Glomerular visceral epithelial cell (primary cell): ENCODE data around the gene ZNF354C.
"Not testable (repeated sequence)": the region's sequence is repeated elsewhere in the genome, so short reads cannot be mapped to it uniquely, and the experiment has no call there.

Experiments used
- DNase-seq: peaks from one replicate; pipeline ENCODE4 v3.0.0-alpha.2; 2016; ENCODE audit errors: extremely low spot score

The ZNF354C gene

GRCh38 chr5:179060116-179061008 is at the start of gene ZNF354C:
Gene ZNF354C, plus strand, starts transcription at chr5:179060373. Its CDS starts 1,696 bp downstream, at chr5:179062069.
- peak; percentile 0 for DNase-seq

- peak; percentile 16 for DNase-seq
Observed at GRCh38 chr5:179023528-179024189, 36.5 kb upstream of the ZNF354C start, which contains the start of gene ZNF879. Gene ZNF879, plus strand, starts transcription at chr5:179023804. Its CDS starts 1,201 bp downstream, at chr5:179025005.

- DNase-seq, result no peak
Observed at GRCh38 chr5:179033004-179033580, 27.1 kb upstream of the ZNF354C start.

- no peak for DNase-seq
Observed at GRCh38 chr5:179044765-179045164, 15.4 kb upstream of the ZNF354C start.

GRCh38 chr5:179051784-179052183 is 8.4 kb upstream of the ZNF354C start:
- no peak for DNase-seq

- DNase-seq, result no peak
Observed at GRCh38 chr5:179054036-179054785, 6.0 kb upstream of the ZNF354C start.

- DNase-seq, result no peak
Observed at GRCh38 chr5:179054876-179055275, 5.3 kb upstream of the ZNF354C start.

- no peak for DNase-seq
Observed at GRCh38 chr5:179055436-179055835, 4.7 kb upstream of the ZNF354C start.

- DNase-seq, result no peak
Observed at GRCh38 chr5:179055841-179056240, 4.3 kb upstream of the ZNF354C start.

GRCh38 chr5:179061025-179061424 is 852 bp downstream of the ZNF354C start:
- DNase-seq, result no peak

GRCh38 chr5:179065703-179066102 is 5.5 kb downstream of the ZNF354C start:
- no peak for DNase-seq

GRCh38 chr5:179079165-179079987 is 19.2 kb downstream of the ZNF354C start:
- no peak for DNase-seq

- DNase-seq, result no peak
Observed at GRCh38 chr5:179080724-179081123, 20.6 kb downstream of the ZNF354C start.

- no peak for DNase-seq
Observed at GRCh38 chr5:179089502-179089901, 29.3 kb downstream of the ZNF354C start.

GRCh38 chr5:179101282-179101681 is 41.1 kb downstream of the ZNF354C start:
- DNase-seq, result not testable (repeated sequence)

GRCh38 chr5:179110528-179110927 is 50.4 kb downstream of the ZNF354C start:
- no peak for DNase-seq

- no peak for DNase-seq
Observed at GRCh38 chr5:179111267-179112207, 51.4 kb downstream of the ZNF354C start.

- DNase-seq, result no peak
Observed at GRCh38 chr5:179112469-179113142, 52.4 kb downstream of the ZNF354C start.

GRCh38 chr5:179113143-179113530 is 53.0 kb downstream of the ZNF354C start:
- no peak for DNase-seq
